ENCODE results near the gene RAB24. TPM values are rescaled to one million over a fixed set of nuclear protein-coding genes. Genes with fewer than 3 reads are reported as not detected.
"Not testable (repeated sequence)": the region's sequence is repeated elsewhere in the genome, so short reads cannot be mapped to it uniquely, and the experiment has no call there.

Gene RAB24
- total RNA-seq, 1 experiment from 2014 or later = 11.4 TPM

GRCh38 chr5:177264178-177264577 lies 39.3 kb downstream of the RAB24 start:
- H3K27me3 ChIP-seq (ENCODE audit: low read length) = no peaks in the 10 kb centered on the region
- no peak overlapping the region for H3K4me3 ChIP-seq (ENCODE audit: low read length)
- no peak overlapping the region for H3K9ac ChIP-seq (ENCODE audit: low read length)
- H3K27ac ChIP-seq (ENCODE audit: low read length) = no peak overlapping the region
- peaks cover 43% of the 10 kb centered on the region for H3K36me3 ChIP-seq (ENCODE audit: insufficient read depth, low read length)
- H2AFZ ChIP-seq (ENCODE audit: low read length) = no peak overlapping the region
- H3K79me2 ChIP-seq (ENCODE audit: low read length) = peaks cover 1% of the 10 kb centered on the region; the same call in 1 of the 2 replicates
- DNase-seq = no peak
- H3K4me2 ChIP-seq (ENCODE audit: low read depth, low read length, poor library complexity, severe bottlenecking) = no peak overlapping the region
- no peaks in the 10 kb centered on the region for H3K9me2 ChIP-seq (replicated peaks; ENCODE audit: insufficient read depth, low read length)
- no peaks in the 10 kb centered on the region for H3K4me1 ChIP-seq (ENCODE audit: low read length)
- H3K9me3 ChIP-seq (ENCODE audit: low read length) = no peaks in the 10 kb centered on the region
- H4K20me1 ChIP-seq (ENCODE audit: insufficient read depth, low read depth, low read length) = no peaks in the 10 kb centered on the region

- Histone ChIP-seq H3K4me2 (ENCODE audit: low read depth, low read length, poor library complexity, severe bottlenecking) (no peak overlapping the region), H3K79me2 (ENCODE audit: low read length) (no peaks in the 10 kb centered on the region), H3K9me3 (ENCODE audit: low read length) (no peaks in the 10 kb centered on the region), H2AFZ (ENCODE audit: low read length) (no peak overlapping the region), H3K9me2 (replicated peaks; ENCODE audit: insufficient read depth, low read length) (no peaks in the 10 kb centered on the region), H3K27ac (ENCODE audit: low read length) (no peak overlapping the region), H3K4me1 (ENCODE audit: low read length) (no peaks in the 10 kb centered on the region), H3K27me3 (ENCODE audit: low read length) (no peaks in the 10 kb centered on the region), H3K4me3 (ENCODE audit: low read length) (no peak overlapping the region), H3K36me3 (ENCODE audit: insufficient read depth, low read length) (peaks cover 39% of the 10 kb centered on the region), H4K20me1 (ENCODE audit: insufficient read depth, low read depth, low read length) (no peaks in the 10 kb centered on the region), H3K9ac (ENCODE audit: low read length) (no peak overlapping the region)
- no peak for DNase-seq
These were observed 42.0 kb downstream of the RAB24 start for GRCh38 chr5:177261510-177261909.

- no peak overlapping the region for H2AFZ ChIP-seq (ENCODE audit: low read length)
- H3K36me3 ChIP-seq (ENCODE audit: insufficient read depth, low read length) = peaks cover 42% of the 10 kb centered on the region
- H3K4me2 ChIP-seq (ENCODE audit: low read depth, low read length, poor library complexity, severe bottlenecking) = no peak overlapping the region
- H4K20me1 ChIP-seq (ENCODE audit: insufficient read depth, low read depth, low read length) = no peaks in the 10 kb centered on the region
- H3K9me2 ChIP-seq (replicated peaks; ENCODE audit: insufficient read depth, low read length) = no peaks in the 10 kb centered on the region
- no peaks in the 10 kb centered on the region for H3K4me1 ChIP-seq (ENCODE audit: low read length)
- no peak overlapping the region for H3K27ac ChIP-seq (ENCODE audit: low read length)
- no peak for DNase-seq
- no peak overlapping the region for H3K9ac ChIP-seq (ENCODE audit: low read length)
- no peak overlapping the region for H3K4me3 ChIP-seq (ENCODE audit: low read length)
- H3K79me2 ChIP-seq (ENCODE audit: low read length) = peaks cover under 1% of the 10 kb centered on the region; the same call in 1 of the 2 replicates
- no peaks in the 10 kb centered on the region for H3K27me3 ChIP-seq (ENCODE audit: low read length)
- no peaks in the 10 kb centered on the region for H3K9me3 ChIP-seq (ENCODE audit: low read length)
These were observed 42.6 kb downstream of the RAB24 start for GRCh38 chr5:177260961-177261360.

GRCh38 chr5:177258711-177259110 lies 44.8 kb downstream of the RAB24 start:
- not testable (repeated sequence) for H3K9me3 ChIP-seq (ENCODE audit: low read length)

GRCh38 chr5:177256296-177256695 lies 47.2 kb downstream of the RAB24 start:
- Histone ChIP-seq H3K79me2 (ENCODE audit: low read length) (peaks cover 16% of the 10 kb centered on the region), H4K20me1 (ENCODE audit: insufficient read depth, low read depth, low read length) (no peaks in the 10 kb centered on the region), H3K9ac (ENCODE audit: low read length) (no peak overlapping the region), H3K36me3 (ENCODE audit: insufficient read depth, low read length) (peaks cover 41% of the 10 kb centered on the region; the same call in 1 of the 2 replicates), H3K9me2 (replicated peaks; ENCODE audit: insufficient read depth, low read length) (no peaks in the 10 kb centered on the region), H2AFZ (ENCODE audit: low read length) (no peak overlapping the region), H3K9me3 (ENCODE audit: low read length) (no peaks in the 10 kb centered on the region), H3K4me3 (ENCODE audit: low read length) (no peak overlapping the region), H3K4me1 (ENCODE audit: low read length) (no peaks in the 10 kb centered on the region), H3K27ac (ENCODE audit: low read length) (no peak overlapping the region), H3K4me2 (ENCODE audit: low read depth, low read length, poor library complexity, severe bottlenecking) (no peak overlapping the region), H3K27me3 (ENCODE audit: low read length) (no peaks in the 10 kb centered on the region)
- no peak for DNase-seq

More at GRCh38 chr5:177258711-177259110, 44.8 kb downstream of the RAB24 start:
- H3K27ac ChIP-seq (ENCODE audit: low read length); H3K4me3 ChIP-seq (ENCODE audit: low read length); H3K4me2 ChIP-seq (ENCODE audit: low read depth, low read length, poor library complexity, severe bottlenecking); H3K4me1 ChIP-seq (ENCODE audit: low read length); H3K27me3 ChIP-seq (ENCODE audit: low read length); H3K9ac ChIP-seq (ENCODE audit: low read length); DNase-seq; H2AFZ ChIP-seq (ENCODE audit: low read length); H3K9me2 ChIP-seq (replicated peaks; ENCODE audit: insufficient read depth, low read length); H4K20me1 ChIP-seq (ENCODE audit: insufficient read depth, low read depth, low read length): not testable (repeated sequence)
- peaks cover 11% of the 10 kb centered on the region; the same call in 1 of the 2 replicates for H3K79me2 ChIP-seq (ENCODE audit: low read length)
- H3K36me3 ChIP-seq (ENCODE audit: insufficient read depth, low read length) = peaks cover 47% of the 10 kb centered on the region; the same call in 1 of the 2 replicates

GRCh38 chr5:177253252-177253651 lies 50.3 kb downstream of the RAB24 start:
- Histone ChIP-seq H3K9ac (ENCODE audit: low read length) (no peak overlapping the region), H2AFZ (ENCODE audit: low read length) (no peak overlapping the region), H3K9me3 (ENCODE audit: low read length) (no peaks in the 10 kb centered on the region), H4K20me1 (ENCODE audit: insufficient read depth, low read depth, low read length) (no peaks in the 10 kb centered on the region), H3K4me3 (ENCODE audit: low read length) (no peak overlapping the region), H3K36me3 (ENCODE audit: insufficient read depth, low read length) (peaks cover 36% of the 10 kb centered on the region; the same call in 1 of the 2 replicates), H3K27ac (ENCODE audit: low read length) (no peak overlapping the region), H3K4me1 (ENCODE audit: low read length) (no peaks in the 10 kb centered on the region), H3K4me2 (ENCODE audit: low read depth, low read length, poor library complexity, severe bottlenecking) (no peak overlapping the region), H3K9me2 (replicated peaks; ENCODE audit: insufficient read depth, low read length) (no peaks in the 10 kb centered on the region), H3K79me2 (ENCODE audit: low read length) (peaks cover 26% of the 10 kb centered on the region), H3K27me3 (ENCODE audit: low read length) (no peaks in the 10 kb centered on the region)
- DNase-seq = no peak

Other genes starting within 250 kb of the RAB24 start
- gene FGFR4, start 216.8 kb downstream of the RAB24 start, total RNA-seq (2014; rRNA removed; shearing (Covaris generic); ENCODE audit: low replicate concordance) = 2.4 and 3.6 TPM in 2 replicates
- gene NSD1, start 169.9 kb downstream of the RAB24 start, total RNA-seq (2014; rRNA removed; shearing (Covaris generic); ENCODE audit: low replicate concordance) = 70.9 and 76.5 TPM in 2 replicates
- gene PRELID1, start 80 bp upstream of the RAB24 start, total RNA-seq (2014; rRNA removed; shearing (Covaris generic); ENCODE audit: low replicate concordance) = 112 and 189 TPM in 2 replicates
- gene MXD3, start 8.2 kb upstream of the RAB24 start, total RNA-seq (2014; rRNA removed; shearing (Covaris generic); ENCODE audit: low replicate concordance) = 12.6 and 18.3 TPM in 2 replicates
- 116 and 256 TPM in 2 replicates for gene LMAN2, start 47.9 kb upstream of the RAB24 start, total RNA-seq (2014; rRNA removed; shearing (Covaris generic); ENCODE audit: low replicate concordance)
- gene RGS14, start 54.2 kb upstream of the RAB24 start, total RNA-seq (2014; rRNA removed; shearing (Covaris generic); ENCODE audit: low replicate concordance) = 22.6 and 70.8 TPM in 2 replicates
- not detected in 2 replicates for gene SLC34A1, start 80.7 kb upstream of the RAB24 start, total RNA-seq (2014; rRNA removed; shearing (Covaris generic); ENCODE audit: low replicate concordance)
- not detected in 2 replicates for gene PFN3, start 96.9 kb upstream of the RAB24 start, total RNA-seq (2014; rRNA removed; shearing (Covaris generic); ENCODE audit: low replicate concordance)
- gene F12, start 105.8 kb upstream of the RAB24 start, total RNA-seq (2014; rRNA removed; shearing (Covaris generic); ENCODE audit: low replicate concordance) = 6.0 and 6.5 TPM in 2 replicates
- gene GRK6, start 123.0 kb upstream of the RAB24 start, total RNA-seq (2014; rRNA removed; shearing (Covaris generic); ENCODE audit: low replicate concordance) = 45.5 and 79.1 TPM in 2 replicates
- 26.8 and 59.4 TPM in 2 replicates for gene PRR7, start 143.1 kb upstream of the RAB24 start, total RNA-seq (2014; rRNA removed; shearing (Covaris generic); ENCODE audit: low replicate concordance)
- gene DBN1, start 169.9 kb upstream of the RAB24 start, total RNA-seq (2014; rRNA removed; shearing (Covaris generic); ENCODE audit: low replicate concordance) = 29.1 and 72.7 TPM in 2 replicates
- gene PDLIM7, start 193.9 kb upstream of the RAB24 start, total RNA-seq (2014; rRNA removed; shearing (Covaris generic); ENCODE audit: low replicate concordance) = 53.6 and 138 TPM in 2 replicates
- 138 and 188 TPM in 2 replicates for gene DOK3, start 206.1 kb upstream of the RAB24 start, total RNA-seq (2014; rRNA removed; shearing (Covaris generic); ENCODE audit: low replicate concordance)
- gene DDX41, start 213.2 kb upstream of the RAB24 start, total RNA-seq (2014; rRNA removed; shearing (Covaris generic); ENCODE audit: low replicate concordance) = 104 and 195 TPM in 2 replicates

Data from Karpas-422 (cell line).